AG09309 (cell line): ENCODE data around the gene CYP2J2.

ENCODE experiments used
- DNase-seq: peaks from one replicate; pipeline ENCODE4 v3.0.0-alpha.2; 2010; ENCODE audit warnings: low read depth
- H3K4me3 ChIP-seq: 2 replicates; pipeline ENCODE4 v1.5.1; 2011; ENCODE audit warnings: mild to moderate bottlenecking, low read depth, low read length, moderate library complexity; ENCODE audit not compliant: control insufficient read depth
- TF ChIP-seq, protein P1 (sequence below): IDR thresholded peaks from 2 replicates; pipeline ENCODE4 v1.5.1; 2011; ENCODE audit warnings: mild to moderate bottlenecking, low read depth, low read length, inconsistent platforms; ENCODE audit not compliant: insufficient read depth, control insufficient read depth; ENCODE audit errors: missing control alignments

The CYP2J2 gene

DNA sequence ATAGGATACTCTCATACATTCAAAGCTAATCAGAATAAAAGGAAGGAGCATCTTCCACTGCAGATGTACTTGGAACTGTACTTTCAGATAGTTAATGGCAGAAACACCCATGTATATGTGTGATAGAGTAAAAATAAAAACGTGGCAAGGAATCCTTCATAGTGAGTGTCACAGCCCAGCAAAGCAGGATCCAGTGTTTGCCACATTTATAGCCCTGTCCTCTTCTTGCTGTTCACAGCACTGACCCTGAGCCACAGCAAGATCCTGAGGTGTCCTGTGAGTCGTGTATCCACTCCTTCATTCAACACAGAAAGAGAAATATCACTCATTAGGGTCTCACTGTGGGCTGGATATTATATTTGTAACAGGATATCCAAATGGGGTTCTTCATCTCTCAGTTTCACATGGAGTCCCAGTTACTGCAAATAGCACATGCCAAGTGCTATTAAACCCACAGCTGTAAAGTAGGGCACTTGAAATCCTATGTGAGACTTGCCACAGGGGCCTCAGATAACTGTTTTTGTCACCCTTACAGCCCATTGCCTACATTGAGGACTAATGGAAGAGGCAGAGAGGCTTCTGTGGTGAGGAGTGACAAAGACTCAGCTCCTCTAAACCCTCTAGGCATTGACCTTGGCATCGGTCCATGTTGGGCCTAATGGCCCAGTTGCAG lies 41.3 kb downstream of the CYP2J2 start:
- TF ChIP-seq, protein P1, sequence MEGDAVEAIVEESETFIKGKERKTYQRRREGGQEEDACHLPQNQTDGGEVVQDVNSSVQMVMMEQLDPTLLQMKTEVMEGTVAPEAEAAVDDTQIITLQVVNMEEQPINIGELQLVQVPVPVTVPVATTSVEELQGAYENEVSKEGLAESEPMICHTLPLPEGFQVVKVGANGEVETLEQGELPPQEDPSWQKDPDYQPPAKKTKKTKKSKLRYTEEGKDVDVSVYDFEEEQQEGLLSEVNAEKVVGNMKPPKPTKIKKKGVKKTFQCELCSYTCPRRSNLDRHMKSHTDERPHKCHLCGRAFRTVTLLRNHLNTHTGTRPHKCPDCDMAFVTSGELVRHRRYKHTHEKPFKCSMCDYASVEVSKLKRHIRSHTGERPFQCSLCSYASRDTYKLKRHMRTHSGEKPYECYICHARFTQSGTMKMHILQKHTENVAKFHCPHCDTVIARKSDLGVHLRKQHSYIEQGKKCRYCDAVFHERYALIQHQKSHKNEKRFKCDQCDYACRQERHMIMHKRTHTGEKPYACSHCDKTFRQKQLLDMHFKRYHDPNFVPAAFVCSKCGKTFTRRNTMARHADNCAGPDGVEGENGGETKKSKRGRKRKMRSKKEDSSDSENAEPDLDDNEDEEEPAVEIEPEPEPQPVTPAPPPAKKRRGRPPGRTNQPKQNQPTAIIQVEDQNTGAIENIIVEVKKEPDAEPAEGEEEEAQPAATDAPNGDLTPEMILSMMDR = no peak
- no peak for DNase-seq

DNA sequence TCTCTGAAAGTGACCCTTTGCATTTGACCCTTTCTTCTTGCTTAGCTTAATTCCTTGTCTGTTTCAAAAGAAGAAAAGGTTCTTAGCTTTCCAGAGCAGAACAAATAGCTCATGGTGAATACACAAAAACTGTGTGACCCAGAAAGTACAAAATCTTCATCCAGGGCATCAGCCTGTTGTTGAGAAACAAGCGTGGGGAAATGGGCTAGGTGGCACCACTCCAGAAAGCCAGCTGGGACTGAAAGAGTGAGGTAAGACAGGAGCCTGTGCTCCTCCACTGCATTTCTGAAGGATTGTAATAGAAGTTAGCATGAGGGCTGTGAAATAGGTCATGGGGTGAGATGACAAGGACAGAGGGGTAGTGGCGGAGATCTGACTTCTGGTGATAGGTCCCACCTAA lies 45.8 kb downstream of the CYP2J2 start:
- H3K4me3 ChIP-seq = no peak overlapping the region
- no peak for DNase-seq
- TF ChIP-seq, protein P1 = no peak

More for the DNA sequence above, 41.3 kb downstream of the CYP2J2 start:
- no peak overlapping the region for H3K4me3 ChIP-seq

DNA sequence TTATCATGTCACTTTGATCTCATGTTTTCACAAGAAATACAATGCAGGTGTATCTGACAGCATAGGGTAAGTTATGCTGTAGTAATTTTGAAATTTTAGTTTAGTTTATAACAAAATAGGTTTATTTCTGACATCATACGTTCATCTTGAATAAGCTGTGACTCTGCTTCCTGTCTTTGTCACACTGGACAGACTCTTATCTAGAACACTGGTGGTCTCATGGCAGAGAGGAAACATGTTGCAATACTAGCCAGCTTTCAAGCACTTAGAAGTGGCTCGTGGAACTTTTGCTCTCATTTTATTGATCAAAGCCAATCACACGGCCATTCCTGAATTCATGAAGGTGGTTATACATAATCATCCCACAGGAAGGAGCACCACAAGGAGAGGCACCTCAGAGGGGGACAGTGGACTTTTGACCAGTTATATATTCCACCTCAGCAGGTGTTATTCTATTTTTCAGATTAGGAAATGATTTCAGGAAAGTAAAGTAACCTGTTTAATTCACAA lies 46.5 kb downstream of the CYP2J2 start:
- no peak overlapping the region for H3K4me3 ChIP-seq
- TF ChIP-seq, protein P1 = no peak
- no peak for DNase-seq

DNA sequence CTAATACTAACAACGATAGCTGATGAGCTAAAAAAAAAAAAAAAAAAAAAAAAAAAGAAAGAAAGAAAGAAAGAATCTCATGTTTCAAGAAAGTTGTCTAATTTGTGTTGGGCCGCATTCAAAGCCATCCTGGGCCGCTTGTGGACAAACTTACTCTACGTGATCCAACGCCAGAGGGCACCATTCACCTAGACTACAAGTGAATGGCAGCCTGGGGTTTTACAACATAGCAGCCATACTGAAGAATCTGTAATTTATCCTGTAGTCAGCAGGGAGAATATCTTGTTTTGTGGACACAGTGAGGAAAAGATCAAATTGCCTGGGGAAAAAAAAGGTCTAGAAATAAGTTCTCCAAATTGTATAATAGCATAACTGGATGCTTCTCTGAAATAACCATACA lies 47.0 kb downstream of the CYP2J2 start:
- H3K4me3 ChIP-seq = no peak overlapping the region
- peak; percentile 23 for DNase-seq
- TF ChIP-seq, protein P1 = peak; percentile 58

DNA sequence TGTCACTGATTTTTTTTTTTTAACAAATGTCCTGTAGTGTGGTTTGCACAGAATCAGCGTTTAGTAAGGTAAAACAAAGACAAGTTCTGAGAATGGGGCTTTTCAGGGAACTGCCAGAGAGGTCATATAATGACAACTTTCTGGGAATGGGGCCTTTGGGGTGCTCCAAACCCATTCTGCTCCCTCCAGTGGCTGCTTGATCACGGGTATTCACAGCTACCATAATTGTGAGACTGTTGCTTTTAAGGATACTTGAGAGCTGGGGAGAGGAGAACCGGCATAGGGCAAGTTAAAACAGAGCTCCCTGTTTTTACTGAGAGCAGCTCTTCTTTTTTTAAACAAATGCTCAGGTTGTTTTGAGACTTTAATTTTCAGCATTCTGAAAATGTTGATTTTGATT lies 48.2 kb downstream of the CYP2J2 start:
- TF ChIP-seq, protein P1 = no peak
- H3K4me3 ChIP-seq = no peak overlapping the region
- DNase-seq = no peak

DNA sequence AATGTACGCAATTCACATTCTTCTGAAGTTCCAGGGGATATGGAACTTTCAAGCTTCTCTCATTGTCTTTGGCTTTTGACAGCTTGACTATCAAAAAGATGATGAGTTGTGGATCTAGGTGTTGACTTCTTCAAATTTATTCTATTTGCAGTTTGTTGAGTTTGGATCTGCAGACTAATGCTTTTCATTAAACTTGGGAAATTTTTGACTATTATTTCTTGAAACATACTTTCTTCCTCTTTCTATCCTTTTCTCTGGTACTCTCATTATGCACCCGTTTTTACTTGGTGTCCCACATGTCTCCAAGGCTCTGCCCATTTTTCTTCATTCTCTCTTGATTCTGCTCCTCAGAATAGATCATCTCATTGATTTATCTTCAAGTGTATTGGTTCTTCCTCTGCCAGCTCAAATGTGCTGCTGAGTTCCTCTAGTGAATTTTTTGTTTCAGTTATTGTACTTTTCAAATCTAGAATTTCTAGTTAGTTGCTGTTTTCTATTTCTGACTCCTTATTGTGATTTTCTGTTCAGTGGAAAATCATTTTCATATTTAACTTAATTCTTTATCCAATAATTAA lies 49.4 kb downstream of the CYP2J2 start:
- TF ChIP-seq, protein P1 = no peak
- no peak for DNase-seq
- H3K4me3 ChIP-seq = no peak overlapping the region
